ENCODE data around the gene OGFR.

Gene OGFR

GRCh38 chr20:62769346-62770071 lies 35.1 kb upstream of the OGFR start:
- H3K9me3 ChIP-seq (ENCODE audit: control insufficient read depth, low read length), result no peaks in the 10 kb centered on the region
- no peak overlapping the region for H3K27ac ChIP-seq (ENCODE audit: insufficient read depth, low read depth, low read length, poor library complexity, severe bottlenecking)
- peaks cover 31% of the 10 kb centered on the region for H3K4me1 ChIP-seq (ENCODE audit: control insufficient read depth, insufficient read depth, low read length)
- no peak overlapping the region for H3K4me3 ChIP-seq (ENCODE audit: insufficient read depth, low read depth, low read length)
- no peaks in the 10 kb centered on the region for H3K36me3 ChIP-seq (ENCODE audit: control insufficient read depth, insufficient read depth, low read length)
- H3K27me3 ChIP-seq (ENCODE audit: control insufficient read depth, insufficient read depth, low read length, poor library complexity, severe bottlenecking), result no peaks in the 10 kb centered on the region
- WGBS, 2 experiments, result 93% methylated on average over 16 of the region's 16 CpGs

DNA sequence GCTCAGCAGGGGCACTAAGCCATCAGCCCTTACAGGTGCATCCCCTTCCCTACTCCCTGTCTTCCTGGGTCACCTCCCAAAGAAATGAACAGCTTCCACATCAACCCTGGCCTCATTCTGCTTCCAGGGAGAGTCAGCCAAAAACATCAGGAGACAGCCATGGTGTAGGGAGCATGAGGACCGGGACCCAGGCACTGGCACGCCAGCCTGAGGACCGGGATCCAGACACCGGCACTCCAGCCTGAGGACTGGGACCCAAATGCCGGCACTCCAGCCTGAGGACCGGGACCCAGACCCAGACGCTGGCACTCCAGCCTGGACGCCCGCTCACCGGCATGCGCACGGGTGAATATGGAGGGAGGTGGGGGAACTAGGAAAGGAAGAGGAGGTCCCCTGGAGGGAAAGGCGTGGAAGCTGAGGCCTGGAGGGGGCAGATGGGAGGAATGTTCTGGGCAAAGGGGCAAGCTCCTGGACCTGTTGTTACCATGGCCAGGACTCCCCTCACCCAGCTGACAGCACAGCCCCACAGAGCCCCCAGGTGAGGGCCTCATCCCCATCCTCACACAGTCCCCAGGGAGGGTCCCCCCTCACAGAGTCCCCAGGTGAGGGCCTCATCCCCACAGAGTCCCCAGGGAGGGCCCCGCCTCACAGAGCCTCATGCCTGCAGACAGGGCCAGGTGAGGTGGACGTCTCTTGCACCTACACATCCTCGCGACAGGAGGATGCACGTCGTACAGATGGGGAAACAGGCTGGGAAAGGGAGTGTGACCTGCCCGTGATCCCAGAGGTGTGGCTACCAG lies 34.3 kb upstream of the OGFR start:
- Histone ChIP-seq H3K4me1 (ENCODE audit: control insufficient read depth, insufficient read depth, low read length) (peaks cover 30% of the 10 kb centered on the region), H3K36me3 (ENCODE audit: control insufficient read depth, insufficient read depth, low read length) (no peaks in the 10 kb centered on the region), H3K9me3 (ENCODE audit: control insufficient read depth, low read length) (no peaks in the 10 kb centered on the region), H3K4me3 (ENCODE audit: insufficient read depth, low read depth, low read length) (no peak overlapping the region), H3K27me3 (ENCODE audit: control insufficient read depth, insufficient read depth, low read length, poor library complexity, severe bottlenecking) (no peaks in the 10 kb centered on the region), H3K27ac (ENCODE audit: insufficient read depth, low read depth, low read length, poor library complexity, severe bottlenecking) (no peak overlapping the region)
- WGBS, 2 experiments, result 93 to 95% methylated on average over 20 of the region's 20 CpGs

GRCh38 chr20:62770916-62771315 lies 33.7 kb upstream of the OGFR start:
- no peak overlapping the region for H3K27ac ChIP-seq (ENCODE audit: insufficient read depth, low read depth, low read length, poor library complexity, severe bottlenecking)
- H3K27me3 ChIP-seq (ENCODE audit: control insufficient read depth, insufficient read depth, low read length, poor library complexity, severe bottlenecking), result no peaks in the 10 kb centered on the region
- no peak overlapping the region for H3K4me3 ChIP-seq (ENCODE audit: insufficient read depth, low read depth, low read length)
- peaks cover 30% of the 10 kb centered on the region for H3K4me1 ChIP-seq (ENCODE audit: control insufficient read depth, insufficient read depth, low read length)
- H3K9me3 ChIP-seq (ENCODE audit: control insufficient read depth, low read length), result no peaks in the 10 kb centered on the region
- 95% methylated on average over 14 of the region's 14 CpGs for WGBS, 2 experiments
- no peaks in the 10 kb centered on the region for H3K36me3 ChIP-seq (ENCODE audit: control insufficient read depth, insufficient read depth, low read length)

- Histone ChIP-seq H3K9me3 (ENCODE audit: control insufficient read depth, low read length) (no peaks in the 10 kb centered on the region), H3K4me3 (ENCODE audit: insufficient read depth, low read depth, low read length) (no peak overlapping the region), H3K27me3 (ENCODE audit: control insufficient read depth, insufficient read depth, low read length, poor library complexity, severe bottlenecking) (no peaks in the 10 kb centered on the region), H3K27ac (ENCODE audit: insufficient read depth, low read depth, low read length, poor library complexity, severe bottlenecking) (no peak overlapping the region), H3K4me1 (ENCODE audit: control insufficient read depth, insufficient read depth, low read length) (peaks cover 30% of the 10 kb centered on the region), H3K36me3 (ENCODE audit: control insufficient read depth, insufficient read depth, low read length) (no peaks in the 10 kb centered on the region)
- WGBS, 2 experiments, result 92 to 93% methylated on average over 25 of the region's 25 CpGs
Measured at GRCh38 chr20:62771396-62772102, 33.1 kb upstream of the OGFR start.

GRCh38 chr20:62772103-62772611 lies 32.5 kb upstream of the OGFR start:
- Histone ChIP-seq H3K27me3 (ENCODE audit: control insufficient read depth, insufficient read depth, low read length, poor library complexity, severe bottlenecking) (no peaks in the 10 kb centered on the region), H3K4me3 (ENCODE audit: insufficient read depth, low read depth, low read length) (no peak overlapping the region), H3K27ac (ENCODE audit: insufficient read depth, low read depth, low read length, poor library complexity, severe bottlenecking) (no peak overlapping the region), H3K36me3 (ENCODE audit: control insufficient read depth, insufficient read depth, low read length) (no peaks in the 10 kb centered on the region), H3K4me1 (ENCODE audit: control insufficient read depth, insufficient read depth, low read length) (peaks cover 30% of the 10 kb centered on the region), H3K9me3 (ENCODE audit: control insufficient read depth, low read length) (no peaks in the 10 kb centered on the region)
- WGBS, 2 experiments, result 93 to 95% methylated on average over 23 of the region's 23 CpGs

- Histone ChIP-seq H3K9me3 (ENCODE audit: control insufficient read depth, low read length) (no peaks in the 10 kb centered on the region), H3K4me1 (ENCODE audit: control insufficient read depth, insufficient read depth, low read length) (peaks cover 30% of the 10 kb centered on the region), H3K4me3 (ENCODE audit: insufficient read depth, low read depth, low read length) (no peak overlapping the region), H3K36me3 (ENCODE audit: control insufficient read depth, insufficient read depth, low read length) (no peaks in the 10 kb centered on the region), H3K27me3 (ENCODE audit: control insufficient read depth, insufficient read depth, low read length, poor library complexity, severe bottlenecking) (no peaks in the 10 kb centered on the region), H3K27ac (ENCODE audit: insufficient read depth, low read depth, low read length, poor library complexity, severe bottlenecking) (no peak overlapping the region)
- WGBS, 2 experiments, result 90 to 91% methylated on average over 11 of the region's 11 CpGs
Measured at GRCh38 chr20:62772619-62772989, 32.0 kb upstream of the OGFR start.

DNA sequence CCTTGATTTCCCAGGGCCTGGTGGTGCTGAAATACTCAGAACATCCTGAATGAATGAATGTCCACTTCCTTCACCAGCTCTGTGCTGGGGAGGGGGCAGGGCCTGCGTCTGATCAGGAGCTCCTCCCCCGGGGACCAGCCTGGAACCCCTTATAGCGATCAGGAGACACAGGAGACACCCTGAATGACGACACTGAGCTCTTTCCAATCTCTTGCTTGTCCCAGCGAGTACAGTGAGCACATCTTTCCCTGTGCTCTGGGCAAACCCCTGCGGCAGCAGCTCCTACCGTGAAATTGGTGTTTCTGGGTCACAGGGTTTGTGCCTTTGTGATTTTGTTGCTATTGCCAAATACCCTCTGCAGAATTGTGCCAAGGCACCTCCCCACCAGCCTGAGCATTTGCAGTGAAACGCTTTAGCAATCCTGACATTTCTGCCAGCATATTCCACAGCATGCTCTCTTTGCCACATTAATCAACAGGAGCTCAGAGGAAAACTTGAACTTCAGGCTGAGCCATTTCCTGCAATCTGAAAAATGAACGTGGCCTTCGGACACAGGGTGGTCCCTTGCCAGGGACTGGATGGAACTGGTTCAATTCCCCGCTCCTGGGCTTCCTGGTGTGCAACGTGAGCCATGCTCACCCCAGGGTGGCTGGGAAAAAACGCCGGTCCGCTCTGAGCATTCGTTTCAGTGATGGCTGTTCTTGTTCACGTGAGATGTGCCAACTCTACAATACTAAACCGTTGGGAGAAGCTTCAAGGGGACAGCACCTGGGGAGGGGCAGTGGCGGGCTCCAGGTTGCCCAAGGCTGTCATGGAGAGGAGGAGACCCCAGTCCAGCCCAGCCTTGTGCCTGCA lies 31.4 kb upstream of the OGFR start:
- Histone ChIP-seq H3K27me3 (ENCODE audit: control insufficient read depth, insufficient read depth, low read length, poor library complexity, severe bottlenecking) (no peaks in the 10 kb centered on the region), H3K27ac (ENCODE audit: insufficient read depth, low read depth, low read length, poor library complexity, severe bottlenecking) (no peak overlapping the region), H3K9me3 (ENCODE audit: control insufficient read depth, low read length) (no peaks in the 10 kb centered on the region), H3K36me3 (ENCODE audit: control insufficient read depth, insufficient read depth, low read length) (no peaks in the 10 kb centered on the region), H3K4me1 (ENCODE audit: control insufficient read depth, insufficient read depth, low read length) (peaks cover 25% of the 10 kb centered on the region), H3K4me3 (ENCODE audit: insufficient read depth, low read depth, low read length) (no peak overlapping the region)
- 82 to 84% methylated on average over 19 of the region's 19 CpGs for WGBS, 2 experiments

DNA sequence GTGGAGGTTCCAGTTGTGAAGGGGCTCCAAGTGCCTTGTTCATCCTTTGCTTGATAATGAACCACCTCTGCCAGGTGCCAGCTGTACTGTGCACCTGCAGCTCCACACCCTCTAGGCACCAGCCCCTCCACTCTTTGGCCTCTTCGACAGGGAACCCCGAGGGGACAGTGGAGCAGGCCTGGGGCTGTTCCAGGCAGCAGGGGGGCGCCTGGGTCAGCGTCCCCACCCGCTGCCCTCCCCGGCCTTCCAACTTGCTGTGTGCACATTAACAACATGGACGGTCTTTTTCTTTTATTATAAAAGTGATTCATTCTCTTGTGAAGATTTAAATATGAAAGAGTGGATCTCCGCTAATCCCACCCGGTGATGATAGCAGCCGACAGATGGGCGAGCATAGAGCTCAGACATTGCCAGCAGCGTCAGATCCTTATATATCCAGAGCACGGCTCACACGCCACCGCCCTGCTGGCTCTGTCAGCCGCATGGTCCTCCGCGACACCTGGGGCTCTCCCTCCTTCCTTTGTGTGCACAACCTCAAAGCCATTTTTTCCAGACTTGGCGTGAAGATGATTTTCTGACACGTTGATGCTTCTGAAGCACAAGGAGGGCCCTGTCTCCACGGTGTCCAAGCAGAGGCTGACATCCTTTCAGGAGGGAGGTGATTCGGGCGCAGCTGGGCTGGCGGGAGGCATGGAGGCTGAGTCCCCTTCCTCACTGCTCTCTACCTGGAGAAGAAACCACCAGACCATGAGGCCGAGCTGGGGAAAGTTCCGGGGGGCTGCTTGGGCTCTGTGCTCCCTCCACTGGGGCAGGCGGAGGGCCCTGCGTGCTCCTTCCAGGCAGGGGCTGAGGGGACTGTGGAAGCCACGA lies 30.6 kb upstream of the OGFR start:
- no peak overlapping the region for H3K27ac ChIP-seq (ENCODE audit: insufficient read depth, low read depth, low read length, poor library complexity, severe bottlenecking)
- peaks cover 17% of the 10 kb centered on the region for H3K4me1 ChIP-seq (ENCODE audit: control insufficient read depth, insufficient read depth, low read length)
- 91 to 92% methylated on average over 29 of the region's 29 CpGs for WGBS, 2 experiments
- H3K27me3 ChIP-seq (ENCODE audit: control insufficient read depth, insufficient read depth, low read length, poor library complexity, severe bottlenecking), result no peaks in the 10 kb centered on the region
- no peak overlapping the region for H3K4me3 ChIP-seq (ENCODE audit: insufficient read depth, low read depth, low read length)
- no peaks in the 10 kb centered on the region for H3K36me3 ChIP-seq (ENCODE audit: control insufficient read depth, insufficient read depth, low read length)
- H3K9me3 ChIP-seq (ENCODE audit: control insufficient read depth, low read length), result no peaks in the 10 kb centered on the region

- WGBS, 2 experiments, result 92 to 93% methylated on average over 8 of the region's 8 CpGs
- no peaks in the 10 kb centered on the region for H3K9me3 ChIP-seq (ENCODE audit: control insufficient read depth, low read length)
- H3K27ac ChIP-seq (ENCODE audit: insufficient read depth, low read depth, low read length, poor library complexity, severe bottlenecking), result no peak overlapping the region
- no peak overlapping the region for H3K4me3 ChIP-seq (ENCODE audit: insufficient read depth, low read depth, low read length)
- no peaks in the 10 kb centered on the region for H3K27me3 ChIP-seq (ENCODE audit: control insufficient read depth, insufficient read depth, low read length, poor library complexity, severe bottlenecking)
- H3K36me3 ChIP-seq (ENCODE audit: control insufficient read depth, insufficient read depth, low read length), result no peaks in the 10 kb centered on the region
- H3K4me1 ChIP-seq (ENCODE audit: control insufficient read depth, insufficient read depth, low read length), result peaks cover 12% of the 10 kb centered on the region
Measured at GRCh38 chr20:62774762-62775161, 29.9 kb upstream of the OGFR start.

Measured in ectodermal cell (in vitro differentiated cells).